Vagina (tissue), 2 donors: ENCODE data around the gene ELANE. TPM values are rescaled to one million over a fixed set of nuclear protein-coding genes. Genes with fewer than 3 reads are reported as not detected.
A peak's percentile ranks its signal among the peaks of the same experiment; 100 is the strongest.
"Not testable (repeated sequence)": the region's sequence is repeated elsewhere in the genome, so short reads cannot be mapped to it uniquely, and the experiment has no call there.

Experiments used
- DNase-seq, 2 donors: peaks; one replicate each; pipeline ENCODE4 v3.0.0-alpha.2; 2017; ENCODE audit errors: extremely low spot score in 2 of 2
- H3K27ac ChIP-seq: fragments of 200-600 bp; sonication (generic); one replicate; pipeline ENCODE4 v1.5.1; 2019
- H3K27me3 ChIP-seq: fragments of 200-600 bp; sonication (generic); one replicate; pipeline ENCODE4 v1.5.1; 2019
- H3K36me3 ChIP-seq, 2 donors: fragments of 200-600 bp; sonication (generic); one replicate each; pipeline ENCODE4 v1.5.1; 2017 to 2019
- H3K4me1 ChIP-seq: fragments of 200-600 bp; sonication (generic); one replicate; pipeline ENCODE4 v1.5.1; 2019
- H3K4me3 ChIP-seq, 2 donors: fragments of 200-600 bp; sonication (generic); 1 replicate in 1 of 2; 2 replicates in 1 of 2; pipeline ENCODE4 v1.5.1; 2016 to 2019
- H3K9me3 ChIP-seq: fragments of 200-600 bp; sonication (generic); one replicate; pipeline ENCODE4 v1.5.1; 2019
- CTCF ChIP-seq, 3 experiments: fragments of 450-650 bp in 2 of 3; fragments of 200-600 bp in 1 of 3; sonication (generic) in 1 of 3; IDR thresholded peaks; one replicate each; pipeline ENCODE4 v1.5.1; 2017 to 2019; ENCODE audit warnings: antibody characterized with exemption in 3 of 3, mild to moderate bottlenecking in 2 of 3, moderate library complexity in 2 of 3
- POLR2A ChIP-seq, 2 donors: fragments of 450-650 bp; IDR thresholded peaks; one replicate each; pipeline ENCODE4 v1.6.1; 2017; ENCODE audit warnings: antibody characterized with exemption in 2 of 2, mild to moderate bottlenecking in 2 of 2, moderate library complexity in 2 of 2
- POLR2AphosphoS5 ChIP-seq, 2 donors: sonication (generic); formaldehyde crosslinking; IDR thresholded peaks; one replicate each; pipeline ENCODE4 v1.9.0; 2017; ENCODE audit warnings: antibody characterized with exemption in 2 of 2, mild to moderate bottlenecking in 2 of 2, low read depth in 1 of 2; ENCODE audit not compliant: insufficient read depth in 1 of 2
- intact Hi-C: fragments of 100-400 bp; cut with DNase I; formaldehyde crosslinking; loops from one replicate; pipeline ENCODE4 v1.15.1; 2023
- total RNA-seq: library from RNA; depleted of rRNA; stranded (reverse); fragments of >200 nt; gene quantifications from one replicate; pipeline ENCODE4 v1.2.3, GENCODE V29; 2016

Gene ELANE
- total RNA-seq, 1 donor from 2014 or later, result not detected

GRCh38 chr19:834216-834615, 17.9 kb upstream of the ELANE start:
- no peak overlapping the region for H3K4me3 ChIP-seq
- intact Hi-C loops, result no loop called here
- H3K4me1 ChIP-seq, result no peaks in the 10 kb centered on the region
- no peak for DNase-seq
- H3K36me3 ChIP-seq, result no peaks in the 10 kb centered on the region
- H3K9me3 ChIP-seq, result no peaks in the 10 kb centered on the region
- H3K27ac ChIP-seq, result no peak overlapping the region
- no peaks in the 10 kb centered on the region for H3K27me3 ChIP-seq
- TF ChIP-seq CTCF (IDR thresholded peaks at IDR 0.05), result no peak

- H3K4me3 ChIP-seq, result no peak overlapping the region
- TF ChIP-seq POLR2A (IDR thresholded peaks at IDR 0.05) (no peak), CTCF (IDR thresholded peaks at IDR 0.05) (no peak), POLR2AphosphoS5 (IDR thresholded peaks at IDR 0.05; ENCODE audit: insufficient read depth in 1 of 2, low read depth in 1 of 2) (no peak)
- no peaks in the 10 kb centered on the region for H3K27me3 ChIP-seq
- DNase-seq, result no peak
- no peaks in the 10 kb centered on the region for H3K36me3 ChIP-seq
- no peaks in the 10 kb centered on the region for H3K9me3 ChIP-seq
- H3K4me1 ChIP-seq, result no peaks in the 10 kb centered on the region
- intact Hi-C loops, result no loop called here
- no peak overlapping the region for H3K27ac ChIP-seq
Measured at GRCh38 chr19:835210-835810, 16.8 kb upstream of the ELANE start.

GRCh38 chr19:840519-841206, 11.4 kb upstream of the ELANE start, which contains the start of gene PRTN3:
Gene PRTN3, plus strand, starts transcription at chr19:840999. Its CDS starts 10 bp downstream, at chr19:841009.
- Histone ChIP-seq H3K4me3 (no peak within 1 kb of the TSS), H3K27me3 (no peaks in the 10 kb centered on the region), H3K9me3 (no peaks in the 10 kb centered on the region), H3K36me3 (no peaks in the 10 kb centered on the region), H3K4me1 (peaks cover 17% of the 10 kb centered on the region), H3K27ac (no peak within 1 kb of the TSS)
- TF ChIP-seq POLR2A (IDR thresholded peaks at IDR 0.05) (no peak), POLR2AphosphoS5 (IDR thresholded peaks at IDR 0.05; ENCODE audit: insufficient read depth in 1 of 2, low read depth in 1 of 2) (no peak), CTCF (IDR thresholded peaks at IDR 0.05) (no peak)
- intact Hi-C loops, result no loop called here
- DNase-seq, result no peak

- H3K9me3 ChIP-seq, H3K4me3 ChIP-seq, intact Hi-C loops, H3K27ac ChIP-seq, H3K36me3 ChIP-seq, H3K27me3 ChIP-seq, DNase-seq: not testable (repeated sequence)
- H3K4me1 ChIP-seq, result peaks cover 21% of the 10 kb centered on the region
Measured at GRCh38 chr19:842802-843179, 9.3 kb upstream of the ELANE start.

GRCh38 chr19:843180-843835, 8.8 kb upstream of the ELANE start:
- intact Hi-C loops, result no loop called here
- no peaks in the 10 kb centered on the region for H3K27me3 ChIP-seq
- DNase-seq, result no peak
- no peak overlapping the region for H3K27ac ChIP-seq
- H3K4me3 ChIP-seq, result peak overlapping the region; percentile 24 to 28
- no peaks in the 10 kb centered on the region for H3K36me3 ChIP-seq
- TF ChIP-seq CTCF (IDR thresholded peaks at IDR 0.05), result no peak
- TF ChIP-seq POLR2AphosphoS5 (IDR thresholded peaks at IDR 0.05; ENCODE audit: insufficient read depth in 1 of 2, low read depth in 1 of 2), result no peak
- TF ChIP-seq POLR2A (IDR thresholded peaks at IDR 0.05), result no peak
- no peaks in the 10 kb centered on the region for H3K9me3 ChIP-seq
- H3K4me1 ChIP-seq, result peaks cover 26% of the 10 kb centered on the region
